Activated T-helper 1 cell treated with anti-CD3 and anti-CD28 coated beads, Interleukin-12 subunit alpha, Interleukin-12 subunit beta, Interleukin-2, Interleukin-4 antibody, amounts not matched to agents 30 ng/mL and 10 ng/mL and 1 ng/mL, durations not matched to agents 14 hours and 24 hours and 36 hours (primary cell): Measurements from ENCODE around the gene VDAC2. TPM values are rescaled to one million over a fixed set of nuclear protein-coding genes. Genes with fewer than 3 reads are reported as not detected.
A peak's percentile ranks its signal among the peaks of the same experiment; 100 is the strongest.
"Not testable (repeated sequence)": the region's sequence is repeated elsewhere in the genome, so short reads cannot be mapped to it uniquely, and the experiment has no call there.

Experiments
- DNase-seq: peaks from one replicate; pipeline ENCODE4 v3.0.0; 2021; ENCODE audit warnings: low spot score
- H3K27ac Mint-ChIP-seq: one replicate; pipeline ENCODE4 v1.8.0; 2021; ENCODE audit warnings: mild to moderate bottlenecking, mixed read lengths
- H3K27me3 Mint-ChIP-seq: one replicate; pipeline ENCODE4 v1.8.0; 2022; ENCODE audit warnings: mild to moderate bottlenecking, moderate library complexity, mixed read lengths; ENCODE audit not compliant: insufficient read depth
- H3K36me3 Mint-ChIP-seq: one replicate; pipeline ENCODE4 v1.8.0; 2021; ENCODE audit warnings: low read depth, mixed read lengths
- H3K4me1 Mint-ChIP-seq: one replicate; pipeline ENCODE4 v1.8.0; 2021; ENCODE audit warnings: low read depth, mixed read lengths
- H3K4me3 Mint-ChIP-seq: one replicate; pipeline ENCODE4 v1.8.0; 2021; ENCODE audit warnings: mild to moderate bottlenecking, moderate library complexity, mixed read lengths
- H3K9me3 Mint-ChIP-seq: one replicate; pipeline ENCODE4 v1.8.0; 2021; ENCODE audit warnings: mixed read lengths
- intact Hi-C: fragments of 100-400 bp; cut with micrococcal nuclease; formaldehyde crosslinking; loops from one replicate; pipeline ENCODE4 v1.15.1; 2024
- total RNA-seq: library from RNA; stranded (reverse); gene quantifications from 2 replicates; pipeline ENCODE4 v1.2.3, GENCODE V29; 2022

Gene VDAC2
- total RNA-seq, 1 donor from 2014 or later, result 220 TPM

DNA sequence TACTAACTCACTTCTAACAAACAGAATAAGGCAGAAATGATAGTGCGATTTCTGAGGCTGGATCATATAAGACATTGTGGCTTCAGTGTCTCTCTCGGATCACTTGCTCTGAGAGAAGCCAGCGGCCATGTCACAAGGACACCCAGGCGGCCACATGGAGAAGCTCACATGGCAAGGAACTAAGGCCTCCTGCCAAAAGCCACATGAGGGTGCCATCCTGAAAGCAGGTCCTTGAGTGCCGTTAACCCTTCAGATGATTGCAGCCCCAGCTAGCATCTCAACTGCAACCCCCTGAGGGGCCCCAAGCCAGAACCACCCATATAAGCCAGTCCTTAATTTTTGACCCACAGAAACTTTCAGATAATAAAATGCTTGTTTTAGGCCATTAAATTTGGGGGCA is 6.9 kb upstream of the VDAC2 start:
- Mint-ChIP-seq H3K27me3 (no peaks in the 10 kb centered on the region), H3K36me3 (peaks cover 2% of the 10 kb centered on the region), H3K4me3 (no peak overlapping the region), H3K4me1 (peaks cover 13% of the 10 kb centered on the region), H3K9me3 (no peaks in the 10 kb centered on the region), H3K27ac (no peak overlapping the region)
- intact Hi-C loops, result no loop called here
- no peak for DNase-seq

GRCh38 chr10:75205908-75206307 is 4.7 kb upstream of the VDAC2 start:
- Mint-ChIP-seq H3K9me3 (no peaks in the 10 kb centered on the region), H3K4me3 (no peak overlapping the region), H3K4me1 (peaks cover 13% of the 10 kb centered on the region), H3K27ac (no peak overlapping the region), H3K36me3 (peaks cover 2% of the 10 kb centered on the region), H3K27me3 (no peaks in the 10 kb centered on the region)
- intact Hi-C loops, result no loop called here
- DNase-seq, result no peak

DNA sequence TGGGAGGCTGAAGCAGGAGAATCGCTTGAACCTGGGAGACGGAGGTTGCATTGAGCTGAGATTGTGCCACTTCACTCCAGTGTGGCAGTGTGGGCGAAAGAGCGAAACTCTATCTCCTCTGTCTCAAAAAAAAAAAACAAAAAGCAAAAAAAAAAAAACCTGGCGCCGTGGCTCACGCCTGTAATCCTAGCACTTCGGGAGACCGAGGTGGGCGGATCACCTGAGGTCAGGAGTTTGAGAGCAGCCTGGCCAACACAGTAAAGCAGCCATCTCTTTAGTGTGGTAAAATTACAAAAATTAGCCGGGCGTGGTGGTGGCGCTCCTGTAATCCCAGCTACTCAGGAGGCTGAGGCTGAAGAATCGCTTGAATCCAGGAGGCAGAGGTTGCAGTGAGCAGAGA is 4.0 kb upstream of the VDAC2 start:
- H3K9me3 Mint-ChIP-seq, H3K4me3 Mint-ChIP-seq, H3K27ac Mint-ChIP-seq, intact Hi-C loops, DNase-seq, H3K27me3 Mint-ChIP-seq, H3K36me3 Mint-ChIP-seq: not testable (repeated sequence)
- peaks cover 16% of the 10 kb centered on the region for H3K4me1 Mint-ChIP-seq

- Mint-ChIP-seq H3K36me3 (peaks cover 7% of the 10 kb centered on the region), H3K9me3 (no peaks in the 10 kb centered on the region), H3K4me3 (no peak overlapping the region), H3K27ac (no peak overlapping the region), H3K4me1 (peaks cover 19% of the 10 kb centered on the region), H3K27me3 (no peaks in the 10 kb centered on the region)
- intact Hi-C loops, result no loop called here
- DNase-seq, result no peak
Measured at GRCh38 chr10:75207079-75207856, 3.3 kb upstream of the VDAC2 start.

DNA sequence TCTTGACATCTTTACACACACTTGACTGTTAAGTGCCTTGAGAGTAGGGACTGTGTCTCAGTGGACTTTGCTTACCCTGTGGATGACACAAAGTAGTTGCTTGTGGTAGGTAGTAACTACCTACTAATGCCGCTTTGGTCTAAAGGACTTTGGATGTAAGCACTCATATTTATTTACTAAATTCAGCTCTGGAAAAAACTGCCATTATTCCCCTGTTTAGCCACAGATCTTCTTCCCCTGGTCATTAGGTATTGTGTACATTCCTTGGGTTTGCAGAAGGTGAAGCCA is 2.8 kb upstream of the VDAC2 start:
- peaks cover 25% of the 10 kb centered on the region for H3K4me1 Mint-ChIP-seq
- no peak for DNase-seq
- H3K9me3 Mint-ChIP-seq, result no peaks in the 10 kb centered on the region
- peaks cover 12% of the 10 kb centered on the region for H3K36me3 Mint-ChIP-seq
- no peaks in the 10 kb centered on the region for H3K27me3 Mint-ChIP-seq
- peak overlapping the region; percentile 80 for H3K27ac Mint-ChIP-seq
- no peak overlapping the region for H3K4me3 Mint-ChIP-seq
- intact Hi-C loops, result no loop called here

- H3K27me3 Mint-ChIP-seq, result no peaks in the 10 kb centered on the region
- no peak for DNase-seq
- H3K27ac Mint-ChIP-seq, result peak overlapping the region; percentile 80
- H3K9me3 Mint-ChIP-seq, result no peaks in the 10 kb centered on the region
- H3K4me1 Mint-ChIP-seq, result peaks cover 25% of the 10 kb centered on the region
- intact Hi-C loops, result no loop called here
- peaks cover 15% of the 10 kb centered on the region for H3K36me3 Mint-ChIP-seq
- peak overlapping the region; percentile 67 for H3K4me3 Mint-ChIP-seq
Measured at GRCh38 chr10:75208181-75208580, 2.4 kb upstream of the VDAC2 start.

DNA sequence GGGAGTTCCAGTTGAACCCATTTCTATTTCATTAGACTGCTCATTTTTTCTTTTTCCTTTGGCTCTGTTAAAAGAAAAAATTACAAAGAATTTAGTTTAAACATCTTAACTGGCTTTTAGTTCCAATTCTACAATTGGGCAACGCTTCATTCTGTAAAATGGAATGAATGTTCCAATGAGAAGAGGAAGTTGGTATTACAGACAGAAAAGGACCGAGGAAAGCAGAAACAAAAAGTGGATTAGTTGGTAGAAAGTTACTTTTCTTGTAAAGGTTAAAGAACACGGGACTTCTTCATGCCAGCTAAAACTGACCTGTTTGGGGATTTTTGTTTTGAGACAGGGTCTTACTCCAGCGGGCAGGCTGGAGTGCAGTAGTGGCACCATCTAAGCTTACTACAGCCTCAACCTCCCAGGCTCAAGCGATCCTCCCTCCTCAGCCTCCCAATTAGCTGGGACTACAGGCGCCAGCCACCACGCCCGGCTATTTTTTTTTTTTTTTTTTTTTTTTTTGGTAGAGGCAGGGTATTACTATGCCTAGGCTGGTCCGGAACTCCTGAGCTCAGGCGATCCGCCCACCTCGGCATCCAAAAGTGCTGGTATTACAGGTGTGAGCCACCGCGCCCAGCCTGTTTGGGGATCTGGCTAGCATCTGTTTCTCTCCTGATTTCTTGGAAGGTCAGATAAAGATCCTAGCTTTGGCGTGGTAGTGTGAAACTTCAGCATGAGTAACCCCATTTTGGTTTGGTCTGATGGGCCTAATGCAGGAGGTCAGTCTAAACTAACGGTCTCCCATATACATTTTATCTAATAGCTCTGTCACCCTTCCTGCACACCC is 1.3 kb upstream of the VDAC2 start:
- Mint-ChIP-seq H3K4me3 (peak overlapping the region; percentile 92), H3K36me3 (peaks cover 21% of the 10 kb centered on the region), H3K27ac (peak overlapping the region; percentile 100), H3K9me3 (no peaks in the 10 kb centered on the region), H3K4me1 (peaks cover 30% of the 10 kb centered on the region), H3K27me3 (no peaks in the 10 kb centered on the region)
- DNase-seq, result no peak
- intact Hi-C loops, result no loop called here

DNA sequence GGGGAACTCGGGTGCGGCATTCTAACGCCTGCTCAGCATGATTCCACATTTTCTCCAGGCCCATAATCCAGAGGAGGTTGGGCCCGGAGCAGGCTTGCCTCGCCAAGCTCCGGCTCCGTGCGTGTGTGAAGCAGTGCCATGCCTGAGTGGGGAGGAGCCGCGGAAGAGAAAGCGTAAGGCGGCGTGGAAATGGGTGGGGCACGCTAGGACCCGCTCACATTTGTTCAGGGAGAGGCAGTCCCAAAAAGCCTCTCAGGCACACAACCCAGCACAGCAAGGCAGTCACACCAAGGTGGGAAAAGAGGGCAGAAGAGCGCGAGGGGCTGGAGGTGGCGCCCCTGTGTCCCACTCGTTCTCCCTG is 695 bp upstream of the VDAC2 start:
- Mint-ChIP-seq H3K27ac (peak overlapping the region; percentile 100), H3K4me3 (peak overlapping the region; percentile 92), H3K9me3 (no peaks in the 10 kb centered on the region), H3K27me3 (no peaks in the 10 kb centered on the region), H3K36me3 (peaks cover 24% of the 10 kb centered on the region), H3K4me1 (peaks cover 30% of the 10 kb centered on the region)
- peak; percentile 76 for DNase-seq
- intact Hi-C loops, result loop anchor here (1.0 kb wide), 8 partner anchors 20 to 1425 kb away; partner anchors contain the start of genes ADK, KAT6B, SAMD8 and ZSWIM8

DNA sequence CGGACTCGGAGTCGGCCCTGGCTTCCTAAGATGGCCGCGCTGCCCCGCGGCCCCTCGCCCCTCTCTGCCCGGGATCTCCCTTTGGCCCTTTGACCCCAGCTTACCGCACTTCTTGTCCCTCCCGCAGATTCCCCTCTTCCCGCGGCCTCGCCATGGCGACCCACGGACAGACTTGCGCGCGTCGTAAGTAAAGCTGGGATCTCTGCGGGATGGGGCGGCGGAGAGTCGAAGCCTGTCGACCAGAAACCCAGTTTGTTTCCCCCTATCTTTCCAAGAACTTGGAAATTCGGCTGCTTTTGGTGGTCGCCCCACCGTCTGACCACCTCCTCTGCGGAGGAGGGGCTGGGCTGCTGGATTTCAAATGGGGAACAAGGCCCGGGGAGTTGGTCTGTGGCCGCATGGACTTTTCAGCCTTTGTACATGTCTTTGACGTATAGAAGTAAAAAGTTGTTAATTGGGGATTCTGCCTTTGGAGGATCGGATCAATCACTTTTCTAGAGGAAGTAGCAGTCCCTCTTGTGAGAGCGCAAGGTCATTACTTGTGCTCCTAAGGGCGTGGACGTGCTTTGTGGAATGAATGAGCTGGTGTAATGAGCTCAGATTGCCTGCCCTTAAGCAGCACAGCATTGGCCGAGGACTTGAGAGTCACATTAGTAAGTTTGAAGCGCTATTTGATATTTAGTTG is 553 bp downstream of the VDAC2 start:
- Mint-ChIP-seq H3K9me3 (no peaks in the 10 kb centered on the region), H3K4me1 (peaks cover 34% of the 10 kb centered on the region), H3K4me3 (peak overlapping the region; percentile 92), H3K27me3 (no peaks in the 10 kb centered on the region), H3K36me3 (peaks cover 30% of the 10 kb centered on the region), H3K27ac (peak overlapping the region; percentile 98)
- intact Hi-C loops, result no loop called here
- no peak for DNase-seq

- H3K36me3 Mint-ChIP-seq, result peaks cover 35% of the 10 kb centered on the region
- no peaks in the 10 kb centered on the region for H3K27me3 Mint-ChIP-seq
- no peaks in the 10 kb centered on the region for H3K9me3 Mint-ChIP-seq
- peak overlapping the region; percentile 44 for H3K27ac Mint-ChIP-seq
- no peak for DNase-seq
- intact Hi-C loops, result no loop called here
- peak overlapping the region; percentile 92 for H3K4me3 Mint-ChIP-seq
- H3K4me1 Mint-ChIP-seq, result peaks cover 40% of the 10 kb centered on the region
Measured at GRCh38 chr10:75212343-75212742, 1.7 kb downstream of the VDAC2 start.

DNA sequence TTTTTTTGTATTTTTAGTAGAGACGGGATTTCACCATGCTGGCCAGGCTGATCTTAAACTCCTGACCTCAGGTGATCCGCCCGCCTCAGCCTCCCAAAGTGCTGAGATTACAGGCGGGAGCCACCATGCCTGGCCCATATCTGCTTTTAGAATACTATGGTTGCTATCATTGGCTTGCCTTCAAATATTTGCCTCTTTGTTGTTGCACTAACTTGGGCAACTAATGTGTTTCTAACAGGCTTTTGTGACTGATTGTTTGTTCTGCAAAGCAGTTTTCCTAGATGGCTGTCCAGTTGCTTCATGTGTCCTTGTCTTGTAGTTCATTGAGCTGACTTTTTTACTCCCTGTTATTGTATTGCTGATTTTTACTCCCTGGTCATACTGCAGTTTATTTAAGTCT is 9.7 kb downstream of the VDAC2 start:
- Mint-ChIP-seq H3K9me3 (no peaks in the 10 kb centered on the region), H3K4me3 (no peak overlapping the region), H3K27me3 (no peaks in the 10 kb centered on the region), H3K27ac (no peak overlapping the region), H3K36me3 (peaks cover 52% of the 10 kb centered on the region), H3K4me1 (peaks cover 40% of the 10 kb centered on the region)
- DNase-seq, result no peak
- intact Hi-C loops, result no loop called here

- H3K27ac Mint-ChIP-seq, result not testable (repeated sequence)
Measured at GRCh38 chr10:75221492-75221891, 10.9 kb downstream of the VDAC2 start.

DNA sequence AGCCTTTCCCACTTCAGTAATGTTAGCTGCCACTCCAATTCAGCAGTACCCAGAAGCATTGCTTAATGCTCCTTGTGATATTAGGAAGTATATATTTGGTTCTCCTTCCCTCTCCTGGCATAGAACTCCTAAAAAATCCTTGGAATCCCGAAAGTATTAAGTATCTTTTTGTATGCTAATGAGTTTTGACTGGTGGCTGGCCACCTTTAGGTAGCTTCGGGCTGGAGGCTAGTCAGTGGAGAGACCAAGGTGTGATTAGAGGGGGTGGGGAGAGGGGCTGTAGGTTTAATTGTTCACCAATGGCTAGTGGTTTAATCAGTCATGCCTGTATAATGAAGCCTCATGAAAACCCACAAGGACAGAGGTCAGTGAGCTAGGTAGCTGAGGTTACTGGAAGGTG is 12.9 kb downstream of the VDAC2 start:
- DNase-seq, result no peak

More at GRCh38 chr10:75221492-75221891, 10.9 kb downstream of the VDAC2 start:
- H3K27me3 Mint-ChIP-seq, DNase-seq, intact Hi-C loops, H3K9me3 Mint-ChIP-seq, H3K4me3 Mint-ChIP-seq: not testable (repeated sequence)
- peaks cover 45% of the 10 kb centered on the region for H3K36me3 Mint-ChIP-seq
- peaks cover 38% of the 10 kb centered on the region for H3K4me1 Mint-ChIP-seq

More for the DNA sequence above, 12.9 kb downstream of the VDAC2 start:
- Mint-ChIP-seq H3K27me3 (no peaks in the 10 kb centered on the region), H3K9me3 (no peaks in the 10 kb centered on the region), H3K4me1 (peaks cover 37% of the 10 kb centered on the region), H3K27ac (no peak overlapping the region), H3K4me3 (no peak overlapping the region), H3K36me3 (peaks cover 45% of the 10 kb centered on the region)
- intact Hi-C loops, result no loop called here
